HepG2 (cell line): ENCODE results near the gene MED9. TPM values are rescaled to one million over a fixed set of nuclear protein-coding genes. Genes with fewer than 3 reads are reported as not detected.

Experiments
- AGO2 ChIP-seq: fragments of 200-400 bp; formaldehyde crosslinking; optimal IDR thresholded peaks from 2 replicates; pipeline ENCODE3; 2017; ENCODE audit warnings: mild to moderate bottlenecking, low read depth, low read length, moderate library complexity
- ATAD3A ChIP-seq: sonication (generic); formaldehyde crosslinking; IDR thresholded peaks from 2 replicates; pipeline ENCODE4 v1.4.0; 2020; ENCODE audit warnings: missing genetic modification reagents
- CBX5 ChIP-seq: sonication (generic); formaldehyde crosslinking; IDR thresholded peaks from 2 replicates; pipeline ENCODE4 v1.4.0; 2020; ENCODE audit warnings: missing genetic modification reagents, borderline replicate concordance
- DPF2 ChIP-seq: sonication (generic); formaldehyde crosslinking; IDR thresholded peaks from 2 replicates; pipeline ENCODE4 v1.4.0; 2020; ENCODE audit warnings: mild to moderate bottlenecking, low read depth, missing genetic modification reagents, borderline replicate concordance
- FOXK1 ChIP-seq: sonication (generic); formaldehyde crosslinking; IDR thresholded peaks from 2 replicates; pipeline ENCODE4 v1.4.0; 2020; ENCODE audit warnings: low read depth, missing genetic modification reagents, borderline replicate concordance
- HHEX ChIP-seq: IDR thresholded peaks from 2 replicates; pipeline ENCODE4 v1.6.1; 2016; ENCODE audit warnings: control low read depth
- JDP2 ChIP-seq: sonication (generic); formaldehyde crosslinking; IDR thresholded peaks from 2 replicates; pipeline ENCODE4 v1.8.1; 2022; ENCODE audit warnings: missing genetic modification reagents, borderline replicate concordance
- KDM5A ChIP-seq: fragments of 200-600 bp; sonication (generic); IDR thresholded peaks from 2 replicates; pipeline ENCODE4 v1.7.0; 2018; ENCODE audit warnings: antibody characterized with exemption, mild to moderate bottlenecking, low read length, borderline replicate concordance
- MEF2D ChIP-seq: sonication (generic); formaldehyde crosslinking; IDR thresholded peaks from 2 replicates; pipeline ENCODE4 v1.5.1; 2020; ENCODE audit warnings: mild to moderate bottlenecking, missing genetic modification reagents
- NKX3-1 ChIP-seq: sonication (generic); formaldehyde crosslinking; IDR thresholded peaks from 2 replicates; pipeline ENCODE4 v1.5.0; 2020; ENCODE audit warnings: missing genetic modification reagents
- NPAS2 ChIP-seq: sonication (generic); formaldehyde crosslinking; IDR thresholded peaks from 2 replicates; pipeline ENCODE4 v1.8.0; 2022; ENCODE audit warnings: mild to moderate bottlenecking, missing genetic modification reagents, borderline replicate concordance
- REXO4 ChIP-seq: sonication (generic); formaldehyde crosslinking; IDR thresholded peaks from 2 replicates; pipeline ENCODE4 v1.8.0; 2022; ENCODE audit warnings: missing genetic modification reagents, mild to moderate bottlenecking, borderline replicate concordance
- SKI ChIP-seq: fragments of 450-650 bp; IDR thresholded peaks from one replicate; pipeline ENCODE4 v1.6.1; 2018; ENCODE audit warnings: mild to moderate bottlenecking; ENCODE audit not compliant: partially characterized antibody
- SP2 ChIP-seq: sonication (generic); formaldehyde crosslinking; IDR thresholded peaks from 2 replicates; pipeline ENCODE4 v1.5.1; 2020; ENCODE audit warnings: mild to moderate bottlenecking, missing genetic modification reagents
- SRY ChIP-seq: sonication (generic); formaldehyde crosslinking; IDR thresholded peaks from 2 replicates; pipeline ENCODE4 v1.8.0; 2022; ENCODE audit warnings: mild to moderate bottlenecking, missing genetic modification reagents
- SSRP1 ChIP-seq: IDR thresholded peaks from 2 replicates; pipeline ENCODE4 v1.6.1; 2016; ENCODE audit warnings: control low read depth
- ZIK1 ChIP-seq: sonication (generic); formaldehyde crosslinking; IDR thresholded peaks from 2 replicates; pipeline ENCODE4 v1.5.0; 2020; ENCODE audit warnings: mild to moderate bottlenecking, low read depth, missing genetic modification reagents, borderline replicate concordance
- ZKSCAN5 ChIP-seq: sonication (generic); formaldehyde crosslinking; IDR thresholded peaks from 2 replicates; pipeline ENCODE4 v1.5.1; 2020; ENCODE audit warnings: mild to moderate bottlenecking, missing genetic modification reagents
- ZNF263 ChIP-seq: sonication (generic); formaldehyde crosslinking; IDR thresholded peaks from 2 replicates; pipeline ENCODE4 v1.4.0; 2020; ENCODE audit warnings: missing genetic modification reagents
- ZNF577 ChIP-seq: sonication (generic); formaldehyde crosslinking; IDR thresholded peaks from 2 replicates; pipeline ENCODE4 v1.4.0; 2020; ENCODE audit warnings: mild to moderate bottlenecking, low read depth, missing genetic modification reagents, borderline replicate concordance
- ZNF816 ChIP-seq: sonication (generic); formaldehyde crosslinking; IDR thresholded peaks from 2 replicates; pipeline ENCODE4 v1.8.0; 2022; ENCODE audit warnings: missing genetic modification reagents, mild to moderate bottlenecking, borderline replicate concordance
- polyA plus RNA-seq, 8 experiments: library from polyadenylated mRNA; depleted of rRNA in 3 of 8; stranded (reverse) in 7 of 8; unstranded in 1 of 8; fragments of >200 nt; fragmentation: Illumina TruSeq in 4 of 8; extraction: Trizol in 4 of 8; gene quantifications; 2 replicates each; pipeline versions ENCODE4 v1.2.1 to v1.2.3, GENCODE V29; 2011 to 2016; ENCODE audit warnings: low read depth in 4 of 8, missing spikeins in 1 of 8, mixed read lengths in 1 of 8; ENCODE audit not compliant: insufficient read depth in 1 of 8
- total RNA-seq, 5 experiments: library from RNA; depleted of rRNA; stranded (reverse); fragments of >200 nt; fragmentation: Illumina TruSeq; extraction: Trizol; gene quantifications; 2 replicates each; pipeline ENCODE4 v1.2.3, GENCODE V29; 2016; ENCODE audit warnings: low read depth in 1 of 5
- TF ChIP-seq, protein P1 (sequence below): sonication (generic); formaldehyde crosslinking; IDR thresholded peaks from 2 replicates; pipeline ENCODE4 v1.5.0; 2020; ENCODE audit warnings: missing genetic modification reagents
- TF ChIP-seq, protein P2 (sequence below): sonication (generic); formaldehyde crosslinking; IDR thresholded peaks from 2 replicates; pipeline ENCODE4 v1.4.0; 2020; ENCODE audit warnings: missing genetic modification reagents, borderline replicate concordance
- TF ChIP-seq, protein P3 (sequence below): sonication (generic); formaldehyde crosslinking; IDR thresholded peaks from 2 replicates; pipeline ENCODE4 v1.5.0; 2020; ENCODE audit warnings: mild to moderate bottlenecking, missing genetic modification reagents
- TF ChIP-seq, protein P4 (sequence below): sonication (generic); formaldehyde crosslinking; conservative IDR thresholded peaks from 2 replicates; pipeline ENCODE4 v1.4.0; 2020; ENCODE audit warnings: missing genetic modification reagents

The MED9 gene
- total and polyA plus RNA-seq, 2 of the 13 experiments (the other 11 are each of a cell fraction or from before 2014, with no cell fraction given): 11.9 to 15.1 TPM

DNA sequence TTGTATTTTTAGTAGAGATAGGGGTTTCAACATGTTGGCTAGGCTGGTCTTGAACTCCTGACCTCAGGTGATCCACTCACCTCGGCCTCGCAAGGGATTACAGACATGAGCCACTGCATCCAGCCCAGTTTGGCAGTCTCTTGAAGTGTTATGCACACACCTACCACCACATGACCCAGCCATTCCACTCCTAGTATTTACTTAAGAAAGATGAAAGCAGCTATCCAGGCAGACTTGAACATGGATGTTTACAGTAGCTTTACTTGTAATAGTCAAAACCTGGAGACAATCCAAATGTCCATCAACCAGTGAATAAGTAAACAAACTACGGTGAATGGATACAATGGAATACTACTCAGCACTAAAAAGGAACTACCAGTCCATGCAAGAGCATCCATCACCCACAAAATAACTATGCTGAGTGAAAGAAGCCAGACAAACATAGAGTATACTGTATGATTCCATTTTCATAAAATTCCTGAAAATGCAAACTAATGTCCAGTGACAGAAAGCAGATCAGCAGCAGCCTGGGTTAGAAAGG is 57.2 kb downstream of the MED9 start (continued):
- TF ChIP-seq DPF2 (peak; percentile 79), SP2 (no peak), ZNF263 (peak; percentile 74), ZKSCAN5 (peak; percentile 72; the same call in 1 of the 2 replicates), NKX3-1 (CRISPR knock-in tag) (peak; percentile 90), AGO2 (no peak), REXO4 (no peak), NPAS2 (CRISPR knock-in tag) (no peak), JDP2 (no peak; the same call in 1 of the 2 replicates), SRY (CRISPR knock-in tag) (peak; percentile 36; the same call in 1 of the 2 replicates), ZNF577 (CRISPR knock-in tag) (no peak), FOXK1 (CRISPR knock-in tag) (peak; percentile 100), SKI (peak; percentile 100), ZIK1 (CRISPR knock-in tag) (no peak), ATAD3A (no peak), SSRP1 (CRISPR knock-in tag) (no peak; the same call in 1 of the 2 replicates), CBX5 (CRISPR knock-in tag) (peak; percentile 85; the same call in 1 of the 2 replicates), ZNF816 (CRISPR knock-in tag) (peak; percentile 78; the same call in 1 of the 2 replicates), KDM5A (0 out of 2 replicates have a peak, but pooled peaks have one; percentile 23), MEF2D (CRISPR knock-in tag) (peak; percentile 99), HHEX (CRISPR knock-in tag) (peak; percentile 99)
- TF ChIP-seq, protein P1, sequence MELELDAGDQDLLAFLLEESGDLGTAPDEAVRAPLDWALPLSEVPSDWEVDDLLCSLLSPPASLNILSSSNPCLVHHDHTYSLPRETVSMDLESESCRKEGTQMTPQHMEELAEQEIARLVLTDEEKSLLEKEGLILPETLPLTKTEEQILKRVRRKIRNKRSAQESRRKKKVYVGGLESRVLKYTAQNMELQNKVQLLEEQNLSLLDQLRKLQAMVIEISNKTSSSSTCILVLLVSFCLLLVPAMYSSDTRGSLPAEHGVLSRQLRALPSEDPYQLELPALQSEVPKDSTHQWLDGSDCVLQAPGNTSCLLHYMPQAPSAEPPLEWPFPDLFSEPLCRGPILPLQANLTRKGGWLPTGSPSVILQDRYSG (CRISPR knock-in tag): no peak
- TF ChIP-seq, protein P2, sequence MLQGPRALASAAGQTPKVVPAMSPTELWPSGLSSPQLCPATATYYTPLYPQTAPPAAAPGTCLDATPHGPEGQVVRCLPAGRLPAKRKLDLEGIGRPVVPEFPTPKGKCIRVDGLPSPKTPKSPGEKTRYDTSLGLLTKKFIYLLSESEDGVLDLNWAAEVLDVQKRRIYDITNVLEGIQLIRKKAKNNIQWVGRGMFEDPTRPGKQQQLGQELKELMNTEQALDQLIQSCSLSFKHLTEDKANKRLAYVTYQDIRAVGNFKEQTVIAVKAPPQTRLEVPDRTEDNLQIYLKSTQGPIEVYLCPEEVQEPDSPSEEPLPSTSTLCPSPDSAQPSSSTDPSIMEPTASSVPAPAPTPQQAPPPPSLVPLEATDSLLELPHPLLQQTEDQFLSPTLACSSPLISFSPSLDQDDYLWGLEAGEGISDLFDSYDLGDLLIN: no peak
- TF ChIP-seq, protein P3, sequence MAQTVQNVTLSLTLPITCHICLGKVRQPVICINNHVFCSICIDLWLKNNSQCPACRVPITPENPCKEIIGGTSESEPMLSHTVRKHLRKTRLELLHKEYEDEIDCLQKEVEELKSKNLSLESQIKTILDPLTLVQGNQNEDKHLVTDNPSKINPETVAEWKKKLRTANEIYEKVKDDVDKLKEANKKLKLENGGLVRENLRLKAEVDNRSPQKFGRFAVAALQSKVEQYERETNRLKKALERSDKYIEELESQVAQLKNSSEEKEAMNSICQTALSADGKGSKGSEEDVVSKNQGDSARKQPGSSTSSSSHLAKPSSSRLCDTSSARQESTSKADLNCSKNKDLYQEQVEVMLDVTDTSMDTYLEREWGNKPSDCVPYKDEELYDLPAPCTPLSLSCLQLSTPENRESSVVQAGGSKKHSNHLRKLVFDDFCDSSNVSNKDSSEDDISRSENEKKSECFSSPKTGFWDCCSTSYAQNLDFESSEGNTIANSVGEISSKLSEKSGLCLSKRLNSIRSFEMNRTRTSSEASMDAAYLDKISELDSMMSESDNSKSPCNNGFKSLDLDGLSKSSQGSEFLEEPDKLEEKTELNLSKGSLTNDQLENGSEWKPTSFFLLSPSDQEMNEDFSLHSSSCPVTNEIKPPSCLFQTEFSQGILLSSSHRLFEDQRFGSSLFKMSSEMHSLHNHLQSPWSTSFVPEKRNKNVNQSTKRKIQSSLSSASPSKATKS (CRISPR knock-in tag): no peak
- TF ChIP-seq, protein P4, sequence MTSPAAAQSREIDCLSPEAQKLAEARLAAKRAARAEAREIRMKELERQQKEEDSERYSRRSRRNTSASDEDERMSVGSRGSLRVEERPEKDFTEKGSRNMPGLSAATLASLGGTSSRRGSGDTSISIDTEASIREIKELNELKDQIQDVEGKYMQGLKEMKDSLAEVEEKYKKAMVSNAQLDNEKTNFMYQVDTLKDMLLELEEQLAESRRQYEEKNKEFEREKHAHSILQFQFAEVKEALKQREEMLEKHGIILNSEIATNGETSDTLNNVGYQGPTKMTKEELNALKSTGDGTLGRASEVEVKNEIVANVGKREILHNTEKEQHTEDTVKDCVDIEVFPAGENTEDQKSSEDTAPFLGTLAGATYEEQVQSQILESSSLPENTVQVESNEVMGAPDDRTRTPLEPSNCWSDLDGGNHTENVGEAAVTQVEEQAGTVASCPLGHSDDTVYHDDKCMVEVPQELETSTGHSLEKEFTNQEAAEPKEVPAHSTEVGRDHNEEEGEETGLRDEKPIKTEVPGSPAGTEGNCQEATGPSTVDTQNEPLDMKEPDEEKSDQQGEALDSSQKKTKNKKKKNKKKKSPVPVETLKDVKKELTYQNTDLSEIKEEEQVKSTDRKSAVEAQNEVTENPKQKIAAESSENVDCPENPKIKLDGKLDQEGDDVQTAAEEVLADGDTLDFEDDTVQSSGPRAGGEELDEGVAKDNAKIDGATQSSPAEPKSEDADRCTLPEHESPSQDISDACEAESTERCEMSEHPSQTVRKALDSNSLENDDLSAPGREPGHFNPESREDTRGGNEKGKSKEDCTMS (CRISPR knock-in tag): no peak
